ENCODE data around the gene ACIN1. TPM values are rescaled to one million over a fixed set of nuclear protein-coding genes. Genes with fewer than 3 reads are reported as not detected.
A peak's percentile ranks its signal among the peaks of the same experiment; 100 is the strongest.

Gene ACIN1
- total RNA-seq, 6 experiments from 2014 or later, result 128 to 150 (median 142) TPM

DNA sequence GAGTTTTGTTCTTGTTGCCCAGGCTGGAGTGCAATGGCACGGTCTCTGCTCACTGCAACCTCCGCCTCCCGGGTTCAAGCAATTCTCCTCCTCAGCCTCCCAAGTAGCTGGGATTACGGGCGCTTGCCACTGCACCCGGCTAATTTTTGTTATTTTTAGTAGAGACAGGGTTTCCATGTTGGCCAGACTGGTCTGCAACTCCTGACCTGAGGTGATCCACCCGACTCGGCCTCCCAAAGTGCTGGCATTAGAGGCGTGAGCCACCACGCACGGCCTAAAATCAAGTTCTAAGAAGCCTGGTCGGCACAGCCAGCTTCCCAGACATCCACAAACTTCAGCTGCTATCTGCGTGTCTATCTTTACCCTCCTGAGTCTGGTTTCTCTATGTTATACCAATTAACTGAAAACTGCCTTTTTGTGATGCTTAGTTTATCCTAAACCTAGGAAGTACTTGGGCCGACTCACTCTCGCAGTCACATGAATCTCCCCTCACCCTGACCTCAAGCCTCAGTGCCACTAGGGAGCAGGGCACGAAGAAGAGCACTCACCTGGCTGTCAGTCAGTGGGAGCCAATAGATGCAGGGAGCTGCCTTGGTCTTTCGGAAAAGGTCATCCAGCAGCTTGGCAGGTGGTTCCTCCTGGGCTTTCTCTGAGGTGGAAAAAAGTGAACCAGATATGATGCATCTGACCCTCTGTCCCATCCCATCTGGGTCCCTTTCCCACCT, 34.2 kb downstream of the ACIN1 start:
- TF ChIP-seq CTCF (IDR thresholded peaks at IDR 0.05), result no peak
- H3K9me3 Mint-ChIP-seq, result no peaks in the 10 kb centered on the region

GRCh38 chr14:23058654-23059504, 36.1 kb downstream of the ACIN1 start:
- H3K27me3 Mint-ChIP-seq (ENCODE audit: insufficient read depth), result peaks cover 4% of the 10 kb centered on the region
- peak overlapping the region; percentile 73 for H3K27ac Mint-ChIP-seq
- peaks cover 56% of the 10 kb centered on the region for H3K4me1 Mint-ChIP-seq (ENCODE audit: low read depth)
- no peak overlapping the region for H3K4me3 Mint-ChIP-seq
- no peaks in the 10 kb centered on the region for H3K9me3 Mint-ChIP-seq
- peaks cover 26% of the 10 kb centered on the region for H3K36me3 Mint-ChIP-seq (ENCODE audit: low read depth)
- no peak for DNase-seq
- TF ChIP-seq CTCF (IDR thresholded peaks at IDR 0.05), result no peak

More for the DNA sequence above, 34.2 kb downstream of the ACIN1 start:
- Mint-ChIP-seq H3K27me3 (ENCODE audit: insufficient read depth) (peaks cover 4% of the 10 kb centered on the region), H3K4me3 (no peak overlapping the region), H3K36me3 (ENCODE audit: low read depth) (peaks cover 34% of the 10 kb centered on the region), H3K27ac (peak overlapping the region; percentile 46; the same call in 1 of the 2 replicates), H3K4me1 (ENCODE audit: low read depth) (peaks cover 60% of the 10 kb centered on the region)
- DNase-seq, result no peak

DNA sequence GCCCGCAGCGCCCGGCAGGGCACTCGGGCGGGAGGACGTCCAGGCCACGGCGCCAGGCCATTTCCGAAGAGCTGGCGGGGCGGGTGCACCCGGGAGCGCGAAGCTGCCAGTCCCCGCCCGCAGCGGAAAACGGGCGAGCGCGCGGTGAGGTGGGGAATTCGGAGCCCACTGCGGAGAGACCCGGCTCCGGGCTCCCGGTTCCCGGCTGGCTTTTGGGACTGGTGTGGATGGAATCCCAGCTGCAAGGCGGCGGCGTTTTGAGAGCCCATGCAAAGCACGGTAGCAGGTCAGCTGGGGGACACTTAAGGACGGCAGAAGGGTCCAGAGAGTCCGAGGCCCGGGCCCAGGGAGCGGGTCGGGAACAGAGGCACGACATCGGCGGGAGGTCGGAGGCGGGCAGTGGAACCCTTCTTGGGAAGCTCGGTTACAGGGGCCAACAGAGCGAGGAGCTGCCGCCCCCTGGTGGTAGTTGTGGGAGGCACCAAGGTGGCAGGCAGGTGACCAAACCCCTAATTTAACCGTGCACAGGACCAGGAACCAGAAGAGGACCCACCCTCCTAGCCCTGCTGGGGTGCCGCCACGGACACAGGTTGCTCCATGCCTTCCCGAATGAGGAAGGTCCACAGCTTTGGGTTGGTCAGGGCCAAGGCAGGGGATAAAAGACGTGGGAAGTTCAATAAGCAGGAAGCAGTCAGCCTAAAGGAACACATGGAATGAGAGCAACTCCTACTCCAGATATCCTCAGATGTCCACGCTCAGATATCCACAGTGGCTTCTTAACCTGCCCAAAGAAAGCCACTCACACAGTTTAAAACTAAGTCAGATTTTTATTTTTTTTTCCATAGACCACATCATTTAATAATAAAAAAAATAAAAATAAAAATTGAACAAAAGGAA, 36.9 kb downstream of the ACIN1 start:
- Mint-ChIP-seq H3K9me3 (no peaks in the 10 kb centered on the region), H3K27ac (peak overlapping the region; percentile 73), H3K4me1 (ENCODE audit: low read depth) (peaks cover 47% of the 10 kb centered on the region), H3K36me3 (ENCODE audit: low read depth) (peaks cover 17% of the 10 kb centered on the region), H3K4me3 (peak overlapping the region; percentile 85), H3K27me3 (ENCODE audit: insufficient read depth) (peaks cover 4% of the 10 kb centered on the region)
- peak; percentile 99 for TF ChIP-seq CTCF (IDR thresholded peaks at IDR 0.05)
- DNase-seq, result peak; percentile 65

- peak; percentile 26 for DNase-seq
- TF ChIP-seq CTCF (IDR thresholded peaks at IDR 0.05), result no peak
- Mint-ChIP-seq H3K36me3 (ENCODE audit: low read depth) (peaks cover 9% of the 10 kb centered on the region), H3K4me1 (ENCODE audit: low read depth) (peaks cover 39% of the 10 kb centered on the region), H3K27ac (peak within 1 kb of the TSS; percentile 73), H3K4me3 (peak within 1 kb of the TSS; percentile 88), H3K27me3 (ENCODE audit: insufficient read depth) (peaks cover 6% of the 10 kb centered on the region), H3K9me3 (no peaks in the 10 kb centered on the region)
These were observed 37.8 kb downstream of the ACIN1 start, which contains the start of gene CDH24 for GRCh38 chr14:23056956-23057756. Gene CDH24, minus strand, starts transcription at chr14:23057520. Its CDS starts 1,787 bp downstream, at chr14:23055733.
